ENCODE measurements around the gene CLTCL1.
A peak's percentile ranks its signal among the peaks of the same experiment; 100 is the strongest.
"Not testable (repeated sequence)": the region's sequence is repeated elsewhere in the genome, so short reads cannot be mapped to it uniquely, and the experiment has no call there.

Gene CLTCL1

GRCh38 chr22:19291580-19292457, at the start of gene CLTCL1:
CLTCL1 (minus strand) TSS chr22:19291719; CDS start chr22:19291641, 78 bp downstream.
- peak; percentile 70 for DNase-seq

GRCh38 chr22:19337137-19337536, 45.6 kb upstream of the CLTCL1 start:
- no peak for DNase-seq

GRCh38 chr22:19336133-19337075, 44.9 kb upstream of the CLTCL1 start:
- no peak for DNase-seq

GRCh38 chr22:19331975-19332374, 40.5 kb upstream of the CLTCL1 start:
- DNase-seq, result no peak

GRCh38 chr22:19331474-19331873, 40.0 kb upstream of the CLTCL1 start:
- no peak for DNase-seq

- no peak for DNase-seq
Observed at GRCh38 chr22:19330865-19331418, 39.4 kb upstream of the CLTCL1 start.

GRCh38 chr22:19330205-19330604, 38.7 kb upstream of the CLTCL1 start:
- DNase-seq, result not testable (repeated sequence)

- no peak for DNase-seq
Observed at GRCh38 chr22:19329454-19329853, 37.9 kb upstream of the CLTCL1 start.

GRCh38 chr22:19325296-19325948, 33.9 kb upstream of the CLTCL1 start:
- DNase-seq, result peak; percentile 69

- DNase-seq, result not testable (repeated sequence)
Observed at GRCh38 chr22:19323420-19323819, 31.9 kb upstream of the CLTCL1 start.

GRCh38 chr22:19321757-19322156, 30.2 kb upstream of the CLTCL1 start:
- DNase-seq, result peak; percentile 10

- DNase-seq, result not testable (repeated sequence)
Observed at GRCh38 chr22:19320136-19320535, 28.6 kb upstream of the CLTCL1 start.

- DNase-seq, result no peak
Observed at GRCh38 chr22:19319281-19319680, 27.8 kb upstream of the CLTCL1 start.

- no peak for DNase-seq
Observed at GRCh38 chr22:19317865-19318264, 26.3 kb upstream of the CLTCL1 start.

- no peak for DNase-seq
Observed at GRCh38 chr22:19307872-19308271, 16.4 kb upstream of the CLTCL1 start.

GRCh38 chr22:19306535-19306934, 15.0 kb upstream of the CLTCL1 start:
- not testable (repeated sequence) for DNase-seq

GRCh38 chr22:19304547-19304946, 13.0 kb upstream of the CLTCL1 start:
- DNase-seq, result no peak

GRCh38 chr22:19303785-19304184, 12.3 kb upstream of the CLTCL1 start:
- DNase-seq, result no peak

GRCh38 chr22:19295733-19296132, 4.2 kb upstream of the CLTCL1 start:
- no peak for DNase-seq

GRCh38 chr22:19292458-19293230, 1.1 kb upstream of the CLTCL1 start:
- DNase-seq, result peak; percentile 13

GRCh38 chr22:19291218-19291579, 320 bp downstream of the CLTCL1 start:
- DNase-seq, result peak; percentile 7
